K562 (cell line): ENCODE data around the gene CAAP1. TPM values are rescaled to one million over a fixed set of nuclear protein-coding genes. Genes with fewer than 3 reads are reported as not detected.

Source experiments
- ATAC-seq: fragments of 200-7000 bp; cut with Tn5 transposase; 3 replicates; pipeline ENCODE4 v1.9.1; 2020; ENCODE audit warnings: moderate library complexity
- BruUV-seq: library from RNA; stranded (reverse); fragments of 400-500 nt; replicated peaks from 2 replicates; lab custom pipeline; 2021; lab: Mats Ljungman, UMichigan
- CTCF ChIA-PET: fragments of 300-600 bp; formaldehyde crosslinking; extraction: SDS; loops from one replicate; lab custom pipeline; 2021; ENCODE audit warnings: low intra/inter-chr PET ratio; lab: Yijun Ruan, JAX
- POLR2A ChIA-PET: fragments of 300-600, 350-650 bp; sonication (Branson Sonifier 250); formaldehyde crosslinking; extraction: SDS; loops from one replicate; lab custom pipeline; 2021; ENCODE audit warnings: antibody characterized with exemption, inconsistent platforms; lab: Yijun Ruan, JAX
- DNase-seq, 4 experiments: peaks; one replicate each; pipeline versions ENCODE4 v3.0.0 to v3.0.0-alpha.2; 2011 to 2018; ENCODE audit warnings: low spot score in 3 of 4, mixed read lengths in 3 of 4; ENCODE audit errors: extremely low read depth in 1 of 4
- FAIRE-seq: peaks from 2 replicates; lab custom pipeline; 2011; peaks lifted over from hg19 to GRCh38; lab: Jason Lieb, UNC
- H2AFZ ChIP-seq: 2 replicates; pipeline ENCODE4 v1.6.0; 2011; ENCODE audit warnings: low read depth, low read length, control low read depth, inconsistent platforms
- H3K27ac ChIP-seq: fragments of 200-600 bp; 3 replicates; pipeline ENCODE4 v1.8.0; 2011; ENCODE audit warnings: low read depth, mild to moderate bottlenecking, control low read depth, inconsistent platforms, low read length, moderate library complexity, mixed read lengths; ENCODE audit errors: extremely low read depth
- H3K27me3 ChIP-seq, 2 experiments: fragments of 300-600 bp in 1 of 2; 2 replicates in 1 of 2; 3 replicates in 1 of 2; pipeline versions ENCODE4 v1.6.0 to v1.8.0; 2011; ENCODE audit warnings: inconsistent platforms in 2 of 2, low read length in 2 of 2, mild to moderate bottlenecking in 1 of 2, mixed read lengths in 1 of 2, moderate library complexity in 1 of 2; ENCODE audit not compliant: control insufficient read depth in 2 of 2, insufficient read depth in 2 of 2
- H3K36me3 ChIP-seq: fragments of 300-600 bp; 3 replicates; pipeline ENCODE4 v1.8.0; 2011; ENCODE audit warnings: mild to moderate bottlenecking, low read length, inconsistent platforms; ENCODE audit not compliant: control insufficient read depth, insufficient read depth
- H3K4me1 ChIP-seq, 2 experiments: fragments of 200-600 bp in 1 of 2; replicated peaks in 1 of 2; 2 replicates in 1 of 2; 3 replicates in 1 of 2; pipeline versions ENCODE4 v1.5.1 to v1.8.0; 2011; ENCODE audit warnings: inconsistent platforms in 2 of 2, low read length in 2 of 2, mild to moderate bottlenecking in 1 of 2, mixed read lengths in 1 of 2, moderate library complexity in 1 of 2; ENCODE audit not compliant: control insufficient read depth in 2 of 2, insufficient read depth in 2 of 2
- H3K4me2 ChIP-seq: 2 replicates; pipeline ENCODE4 v1.6.1; 2011; ENCODE audit warnings: low read length, control low read depth, inconsistent platforms, mixed read lengths; ENCODE audit not compliant: insufficient read depth
- H3K4me3 ChIP-seq: fragments of 200-600 bp; sonication (generic), shearing (Covaris generic); 2 replicates; pipeline ENCODE4 v1.5.1; 2016; ENCODE audit warnings: control low read depth, inconsistent platforms
- H3K79me2 ChIP-seq: fragments of 200-600 bp; 3 replicates; pipeline ENCODE4 v1.8.0; 2011; ENCODE audit warnings: low read length, inconsistent platforms; ENCODE audit not compliant: control insufficient read depth, insufficient read depth
- H3K9ac ChIP-seq, 2 experiments: 2 replicates each; pipeline versions ENCODE4 v1.6.0 to v1.6.1; 2011; ENCODE audit warnings: low read depth in 2 of 2, low read length in 2 of 2, control low read depth in 1 of 2, inconsistent platforms in 1 of 2, mild to moderate bottlenecking in 1 of 2, mixed read lengths in 1 of 2; ENCODE audit not compliant: insufficient read depth in 1 of 2
- H3K9me1 ChIP-seq: one replicate; pipeline ENCODE4 v1.6.0; 2011; ENCODE audit warnings: inconsistent platforms, mild to moderate bottlenecking, low read length, moderate library complexity; ENCODE audit not compliant: control insufficient read depth, insufficient read depth
- H3K9me3 ChIP-seq: replicated peaks from 2 replicates; pipeline ENCODE4 v1.5.1; 2011; ENCODE audit warnings: low read depth, low read length, inconsistent platforms; ENCODE audit not compliant: control insufficient read depth, insufficient read depth
- H4K20me1 ChIP-seq: replicated peaks from 2 replicates; pipeline ENCODE4 v1.6.1; 2011; ENCODE audit warnings: low read length, inconsistent platforms, mixed read lengths; ENCODE audit not compliant: control insufficient read depth, insufficient read depth
- CTCF ChIP-seq, 3 experiments: IDR thresholded peaks in 2 of 3; conservative IDR thresholded peaks in 1 of 3; 2 replicates each; pipeline ENCODE4 v1.5.1; 2011 to 2012; ENCODE audit warnings: low read length in 3 of 3, mild to moderate bottlenecking in 3 of 3, control low read depth in 2 of 3, improper control_type of control experiment in 1 of 3, inconsistent platforms in 1 of 3, low read depth in 1 of 3, mixed read lengths in 1 of 3, moderate library complexity in 1 of 3; ENCODE audit not compliant: insufficient read depth in 2 of 3
- ZNF830 ChIP-seq: fragments of 250-450 bp; sonication (Bioruptor Pico); IDR thresholded peaks from 2 replicates; pipeline ENCODE4 v1.5.0; 2021; ENCODE audit warnings: mild to moderate bottlenecking
- whole genome bisulfite sequencing: fragments of 100-300 bp; shearing (Covaris generic); methylation state at CpG from one replicate; pipeline ENCODE4 v1.1.6; 2016; ENCODE audit warnings: low coverage, mixed read lengths; ENCODE audit not compliant: insufficient coverage; ENCODE audit errors: missing lambda C conversion rate; 5-methylcytosine and 5-hydroxymethylcytosine counted together
- in situ Hi-C: fragments of 300-500 bp; cut with MboI; formaldehyde crosslinking; loops from 4 replicates; pipeline ENCODE4 v1.15.0; 2018; ENCODE audit warnings: inconsistent platforms, mixed read lengths
- intact Hi-C: fragments of 100-400 bp; cut with micrococcal nuclease; formaldehyde crosslinking; loops from 2 replicates; pipeline ENCODE4 v1.14.2; 2022
- polyA plus RNA-seq, 8 experiments: library from polyadenylated mRNA; depleted of rRNA in 4 of 8; stranded (reverse) in 5 of 8; unstranded in 3 of 8; fragments of >200 nt; fragmentation: Nextera tagmentation in 2 of 8; fragmentation: Illumina TruSeq in 1 of 8; extraction: Ambion mirVana in 2 of 8; extraction: Trizol in 1 of 8; gene quantifications; 2 replicates each; pipeline versions ENCODE4 v1.2.1 to v1.2.3, GENCODE V29; 2011 to 2014; ENCODE audit warnings: inconsistent platforms in 1 of 8, missing spikeins in 1 of 8
- total RNA-seq, 7 experiments: library from RNA; depleted of rRNA in 6 of 7; stranded (reverse); fragments of >200 nt in 6 of 7; fragmentation: Illumina TruSeq in 2 of 7; extraction: Trizol in 2 of 7; gene quantifications; 2 replicates each; pipeline versions ENCODE4 v1.2.1 to v1.2.3, GENCODE V29; 2011 to 2021; ENCODE audit warnings: low replicate concordance in 1 of 7

CAAP1 gene
- total and polyA plus RNA-seq, 9 of the 15 experiments (the other 6 are each of a cell fraction or from before 2014, with no cell fraction given) = 8.9 to 17.4 (median 15.3) TPM

GRCh38 chr9:26863074-26863473 lies 29.5 kb downstream of the CAAP1 start:
- POLR2A ChIA-PET = no interaction called here
- TF ChIP-seq CTCF (IDR thresholded peaks at IDR 0.05 in 2 of 3, conservative IDR thresholded peaks at IDR 0.05 in 1 of 3; ENCODE audit: insufficient read depth in 2 of 3, low read depth in 1 of 3, low read length in 3 of 3) (0 out of 6 replicates have a peak, but pooled peaks of 1 of the 3 experiments have one; percentile 5), ZNF830 (CRISPR knock-in tag) (no peak)
- TF ChIP-seq, all 486 proteins: peak for 1
- WGBS = no CpG with 5 or more reads among the region's 1 CpG
- H3K27ac ChIP-seq = no peak overlapping the region
- no peak overlapping the region for H3K9ac ChIP-seq
- H3K79me2 ChIP-seq = no peaks in the 10 kb centered on the region
- no peak overlapping the region for H2AFZ ChIP-seq
- intact Hi-C loops (no loop called here), in situ Hi-C loops (no loop called here)
- H3K9me1 ChIP-seq = no peaks in the 10 kb centered on the region
- no TSS peak for BruUV-seq
- FAIRE-seq (no peak), ATAC-seq (no peak), DNase-seq (no peak)
- CTCF ChIA-PET = no interaction called here
- no peak overlapping the region for H3K4me2 ChIP-seq
- no peaks in the 10 kb centered on the region for H3K9me3 ChIP-seq
- no peak overlapping the region for H3K4me3 ChIP-seq
- peaks cover 8% of the 10 kb centered on the region; the same call in 1 of the 3 replicates for H3K36me3 ChIP-seq
- H3K4me1 ChIP-seq = no peaks in the 10 kb centered on the region
- H4K20me1 ChIP-seq = no peaks in the 10 kb centered on the region
- H3K27me3 ChIP-seq = no peaks in the 10 kb centered on the region
